GM21786 (cell line): ENCODE results near the gene NOM1.

ENCODE experiments used
- ATAC-seq: cut with Tn5 transposase; IDR thresholded peaks from one replicate; pipeline ENCODE4 v1.9.1; 2021; ENCODE audit not compliant: unreplicated experiment

The NOM1 gene

DNA sequence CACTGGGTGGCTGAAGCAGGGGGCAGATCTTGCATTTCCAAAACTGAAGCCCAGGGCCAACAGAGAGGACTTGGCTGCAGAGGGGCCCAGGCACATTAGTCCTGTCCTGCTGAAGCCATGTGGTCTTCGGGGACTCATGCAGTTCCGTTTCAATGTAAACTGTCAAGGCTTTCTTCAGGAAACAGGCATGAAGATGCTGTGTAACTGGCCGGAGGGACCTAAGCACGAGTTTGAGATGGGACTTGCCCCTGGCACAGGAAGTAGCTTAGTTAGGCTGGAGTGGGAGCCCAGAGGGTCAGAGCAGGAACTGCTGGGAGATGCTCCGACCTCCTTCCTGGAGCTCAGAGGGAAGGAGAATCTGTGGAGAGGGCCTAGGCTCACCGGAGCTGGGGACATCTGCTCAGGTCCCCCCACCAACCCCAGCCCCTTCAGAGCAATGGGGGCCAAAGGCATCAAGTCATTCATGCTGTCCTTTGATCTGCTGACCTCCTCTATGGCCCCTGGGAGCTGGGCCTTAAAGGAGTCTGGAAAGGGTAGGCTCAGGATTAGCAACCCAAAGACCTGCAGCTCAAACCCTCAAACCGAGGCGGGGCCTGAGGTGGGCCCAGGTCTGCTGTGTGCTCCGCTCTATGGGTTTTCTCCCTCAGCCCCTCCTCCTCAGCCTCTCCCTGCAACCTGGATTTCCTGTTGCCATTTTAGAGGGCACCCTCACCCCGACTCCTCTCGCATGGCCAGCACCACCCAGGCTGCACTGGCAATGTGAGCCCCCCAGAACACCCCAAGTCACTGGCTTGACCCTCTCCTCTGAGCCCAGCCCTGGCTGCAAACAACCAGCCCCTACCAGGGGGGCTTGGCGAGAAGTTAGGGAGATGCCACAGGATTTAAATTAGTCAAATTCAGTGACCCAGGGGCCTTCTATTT, 65.4 kb downstream of the NOM1 start:
- no peak for ATAC-seq

DNA sequence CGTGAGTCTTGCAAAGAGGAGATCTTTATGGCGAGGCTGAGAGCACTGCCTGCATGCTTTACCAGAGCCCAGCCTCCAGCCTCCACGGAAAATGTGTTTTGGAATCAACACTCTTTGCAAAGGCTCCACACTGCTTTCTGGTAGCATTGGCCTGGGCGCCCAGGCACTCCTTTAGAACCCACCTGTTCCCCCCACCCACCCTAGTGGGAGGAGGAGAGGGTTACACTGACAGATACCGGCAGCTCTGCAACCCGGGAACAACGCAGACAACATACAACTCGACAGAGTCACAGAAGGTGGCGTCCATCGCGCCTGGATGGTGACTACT, 66.5 kb downstream of the NOM1 start:
- ATAC-seq, result peak; percentile 1

DNA sequence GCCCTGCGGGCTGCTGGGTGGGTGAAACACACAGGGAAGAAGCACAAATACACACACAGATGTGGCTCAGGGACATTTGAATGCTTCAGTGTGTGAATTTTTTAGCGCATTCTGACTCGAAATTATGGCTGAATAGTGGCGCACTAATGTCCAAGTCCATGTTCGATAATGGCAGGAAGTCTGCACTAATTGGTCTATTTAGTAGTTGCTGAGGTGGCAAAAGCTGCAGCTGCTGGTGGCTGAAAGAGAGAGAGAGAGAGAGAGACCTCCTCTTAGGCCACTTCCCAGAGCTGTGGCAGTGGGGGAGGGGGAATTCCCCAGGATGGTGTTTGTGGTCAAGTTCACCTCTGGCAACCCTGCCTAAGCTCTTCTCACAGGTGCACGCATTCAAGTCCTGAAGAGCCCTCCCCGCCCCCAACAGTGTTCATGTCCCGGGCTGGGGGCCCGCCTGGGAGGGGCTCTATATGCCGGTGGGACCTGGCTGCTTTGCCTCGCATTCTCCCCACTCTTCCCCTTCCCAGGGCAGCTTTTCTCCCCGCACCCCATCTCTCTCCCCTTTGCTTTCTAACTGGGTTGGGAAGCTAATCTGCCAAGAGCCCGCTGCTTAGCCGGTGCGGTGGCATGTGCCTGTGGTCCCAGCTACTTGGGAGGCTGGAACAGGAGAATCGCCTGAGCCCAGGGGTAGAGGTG, 67.0 kb downstream of the NOM1 start:
- peak; percentile 73 for ATAC-seq

DNA sequence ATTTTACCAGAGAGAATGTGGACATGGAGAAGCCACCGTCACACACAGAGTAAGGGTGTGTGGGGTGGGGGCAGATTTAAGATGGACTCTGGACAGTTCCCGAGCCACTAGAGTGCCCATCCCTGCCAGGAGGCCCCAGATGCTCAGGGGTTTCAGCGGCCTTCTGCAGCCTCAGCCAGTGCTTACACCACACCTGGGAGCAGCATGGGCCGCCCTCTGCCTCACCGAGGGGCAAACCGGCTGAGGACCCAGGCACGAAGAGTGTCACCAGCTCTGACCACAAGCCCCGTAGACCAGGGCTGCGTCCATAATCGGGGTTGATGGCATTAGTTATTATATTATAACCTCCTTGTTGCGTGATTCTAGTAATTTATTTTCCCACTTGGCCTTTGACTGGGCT, 67.6 kb downstream of the NOM1 start:
- ATAC-seq, result no peak

DNA sequence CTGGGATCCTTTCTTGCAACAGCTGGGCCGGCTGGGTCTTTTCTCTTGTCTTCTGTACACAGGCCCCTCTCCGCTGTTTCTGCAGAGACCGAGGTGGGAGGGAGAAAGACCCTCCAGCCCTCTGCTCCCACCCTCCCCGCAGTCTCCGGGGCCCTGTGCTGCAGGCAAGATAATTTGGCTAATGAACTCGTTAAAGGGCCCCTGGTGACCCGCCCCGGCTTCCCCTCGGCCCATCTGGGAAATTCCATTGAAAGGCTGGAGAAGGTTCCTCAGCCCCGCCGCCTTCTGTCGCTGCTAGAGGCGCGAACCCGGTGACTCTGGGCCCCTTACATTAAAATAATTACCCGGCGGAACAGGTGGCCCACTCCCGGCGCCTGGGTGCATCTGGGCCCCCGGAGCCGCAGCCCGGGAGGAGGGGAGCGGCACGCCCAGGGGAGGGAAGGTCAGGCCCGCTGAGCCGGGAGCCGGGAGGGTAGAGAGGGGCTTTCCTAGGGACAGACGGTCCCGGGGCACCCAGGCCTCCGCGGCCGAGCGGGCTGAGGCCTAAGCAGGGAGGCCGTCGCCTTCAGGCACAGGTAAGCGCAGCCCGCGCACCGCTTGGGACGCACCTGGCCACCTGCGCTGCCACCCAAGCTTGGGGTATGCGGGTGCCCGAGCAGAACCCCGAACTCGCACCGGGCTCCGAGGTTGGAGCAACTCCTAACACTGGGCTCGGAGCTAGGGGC, 68.3 kb downstream of the NOM1 start:
- no peak for ATAC-seq

DNA sequence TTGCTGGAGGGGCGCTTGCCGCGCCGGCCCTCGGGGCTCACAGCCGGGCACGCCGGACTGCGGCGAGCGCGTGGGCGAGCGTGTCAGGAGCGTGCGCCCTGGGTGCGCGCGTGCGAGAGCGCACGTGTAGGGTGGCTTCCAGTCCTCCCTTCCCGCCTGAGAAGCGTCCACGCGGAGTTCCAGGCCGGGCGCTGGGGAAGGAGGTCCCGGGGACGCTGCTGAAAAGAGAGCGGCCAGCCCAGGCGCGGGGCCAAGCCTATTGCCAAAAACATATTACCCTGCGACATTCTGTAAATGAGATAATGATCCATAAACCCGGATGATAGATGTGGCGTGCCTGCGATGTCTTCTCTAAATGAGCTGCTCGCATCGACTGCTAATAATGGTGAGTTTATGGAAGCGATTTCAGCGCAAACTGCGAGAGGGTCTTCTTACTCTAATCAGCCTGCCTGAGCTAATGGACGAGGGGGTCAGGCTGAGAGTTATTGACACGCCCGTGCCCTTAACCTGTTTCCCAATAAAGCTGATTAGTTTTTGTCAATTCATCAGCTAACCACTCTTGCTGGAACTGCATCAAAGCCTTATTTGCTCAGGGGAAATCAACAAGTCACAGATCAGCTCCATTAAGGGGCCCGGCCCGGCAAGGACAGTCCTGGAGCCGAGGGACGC, 69.0 kb downstream of the NOM1 start:
- no peak for ATAC-seq

DNA sequence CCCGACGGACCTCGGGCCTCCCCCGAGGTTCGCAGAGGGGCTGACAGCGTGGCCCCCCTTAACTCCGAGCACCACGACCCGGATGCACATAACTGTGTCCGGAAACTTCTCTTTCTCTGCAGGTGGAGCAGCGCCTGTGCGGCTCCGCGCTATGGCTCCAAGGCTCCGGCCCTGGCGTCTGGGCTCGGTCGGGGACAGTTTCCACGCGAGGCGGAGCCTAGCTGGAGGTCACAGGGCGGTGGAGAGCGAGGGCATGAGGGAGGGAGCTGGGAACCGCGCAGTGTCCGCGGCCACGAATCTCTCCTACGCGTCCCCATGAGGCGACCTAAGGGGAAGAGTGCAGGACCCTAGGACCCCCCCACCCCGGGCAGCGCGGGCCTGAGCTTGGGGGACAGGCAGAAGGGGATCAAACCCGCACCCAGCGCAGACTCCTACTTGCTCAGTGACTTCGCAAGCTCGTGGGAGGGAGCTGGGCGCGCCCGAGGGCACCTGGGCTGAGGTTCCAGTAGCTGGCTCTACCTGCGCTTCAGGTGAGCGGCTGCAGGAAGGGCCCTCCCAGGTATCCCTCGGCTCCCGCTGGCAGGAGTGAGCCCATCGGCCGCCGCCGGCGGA, 69.6 kb downstream of the NOM1 start:
- ATAC-seq, result no peak

DNA sequence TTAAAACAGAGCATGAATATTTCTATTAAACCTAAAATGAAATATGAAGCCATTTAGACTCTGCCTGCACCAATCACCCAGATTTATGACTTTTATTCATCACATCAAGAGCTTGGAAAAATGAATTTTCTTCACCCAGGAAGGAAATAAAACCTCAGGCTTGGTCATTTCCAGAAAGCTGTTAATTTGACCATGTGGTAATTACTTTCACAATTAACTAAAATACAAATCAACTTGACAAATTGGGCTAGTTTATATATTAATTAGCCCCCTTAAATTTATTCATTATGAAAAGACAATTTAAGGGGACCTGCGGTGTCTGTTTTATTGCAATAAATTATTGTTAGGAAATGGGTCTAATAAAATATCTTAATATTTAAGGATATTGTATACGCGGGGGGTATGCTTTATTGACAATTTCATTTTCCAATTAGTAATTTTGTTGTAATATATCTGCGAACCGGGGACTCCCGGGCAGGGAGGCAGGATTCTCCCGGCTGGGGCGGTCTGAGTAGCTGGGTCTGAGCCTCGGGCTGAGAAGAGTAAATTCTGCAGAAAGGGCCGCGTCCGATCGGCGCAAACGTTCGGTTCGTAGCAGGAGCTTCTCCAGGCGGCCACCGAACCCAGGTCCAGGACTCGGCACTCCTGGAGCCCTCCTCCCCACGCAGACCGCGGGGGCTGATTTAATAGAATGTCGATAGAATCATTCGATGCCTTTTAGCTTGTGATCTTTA, 70.4 kb downstream of the NOM1 start:
- ATAC-seq, result no peak

DNA sequence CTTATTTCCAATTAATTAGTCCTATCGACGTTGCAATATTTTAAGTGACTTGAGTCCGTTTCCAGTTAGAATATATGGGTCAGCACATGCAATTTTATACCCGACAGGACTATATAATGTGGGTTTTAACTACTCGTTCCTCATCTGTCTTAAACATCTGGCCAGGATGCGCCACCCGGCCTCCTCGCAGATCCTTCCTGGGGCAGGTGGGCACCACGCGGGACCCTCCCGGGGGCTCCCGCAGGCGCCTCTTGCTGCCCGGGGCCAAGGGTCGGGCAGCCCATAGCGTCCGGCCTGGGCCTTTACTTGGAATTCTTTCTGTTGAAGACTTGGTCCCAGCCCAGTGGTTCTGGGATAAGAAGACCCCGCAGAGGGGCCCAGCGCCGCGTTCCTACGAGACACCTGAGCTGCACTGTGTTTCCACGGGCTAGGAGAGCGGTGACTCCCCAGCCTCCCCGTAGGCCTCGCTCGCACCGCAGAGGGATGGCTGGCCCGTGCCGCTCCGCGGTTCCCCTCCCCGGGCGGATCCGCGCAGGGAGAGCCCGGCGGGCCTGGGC, 71.1 kb downstream of the NOM1 start:
- ATAC-seq, result no peak

DNA sequence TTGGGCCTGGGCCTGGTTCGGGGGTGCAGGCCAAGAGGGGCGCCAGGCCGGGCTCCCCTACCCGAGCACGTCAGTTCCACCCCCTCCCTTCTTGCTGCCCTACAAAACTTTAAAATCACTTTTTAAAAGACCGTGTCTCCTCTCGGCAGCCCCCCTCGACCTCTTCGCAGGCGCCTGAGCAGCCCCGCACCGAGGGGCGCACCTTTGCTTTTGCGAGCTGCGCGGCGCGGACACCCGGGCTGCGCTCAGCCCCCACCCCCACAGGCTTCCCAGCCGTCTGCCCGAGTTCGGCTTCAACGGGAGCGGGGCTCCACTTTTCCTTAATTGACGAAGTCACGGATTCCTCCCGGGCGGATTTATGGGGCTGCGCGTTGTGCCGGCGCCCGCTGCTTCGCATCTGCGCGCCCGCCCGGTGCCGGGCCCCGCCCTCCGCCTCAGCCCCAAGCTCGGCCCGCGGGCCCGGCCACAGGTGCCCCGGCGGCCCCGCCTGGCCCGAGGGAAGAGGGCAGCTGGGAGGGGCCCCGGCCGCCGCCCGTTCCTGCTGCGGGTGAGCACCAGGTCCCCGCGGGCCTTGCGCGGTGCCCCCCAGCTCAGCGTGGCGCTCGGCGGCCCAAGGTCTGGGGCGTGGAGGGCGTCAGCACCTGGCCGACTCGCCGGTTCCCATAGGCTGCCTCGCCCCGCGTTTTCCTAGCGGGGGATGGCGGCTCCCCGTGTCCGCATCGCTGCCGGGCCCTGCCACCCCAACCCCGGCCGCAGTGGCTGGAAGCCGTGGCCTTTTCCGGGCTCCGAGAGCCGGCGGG, 71.8 kb downstream of the NOM1 start:
- no peak for ATAC-seq

DNA sequence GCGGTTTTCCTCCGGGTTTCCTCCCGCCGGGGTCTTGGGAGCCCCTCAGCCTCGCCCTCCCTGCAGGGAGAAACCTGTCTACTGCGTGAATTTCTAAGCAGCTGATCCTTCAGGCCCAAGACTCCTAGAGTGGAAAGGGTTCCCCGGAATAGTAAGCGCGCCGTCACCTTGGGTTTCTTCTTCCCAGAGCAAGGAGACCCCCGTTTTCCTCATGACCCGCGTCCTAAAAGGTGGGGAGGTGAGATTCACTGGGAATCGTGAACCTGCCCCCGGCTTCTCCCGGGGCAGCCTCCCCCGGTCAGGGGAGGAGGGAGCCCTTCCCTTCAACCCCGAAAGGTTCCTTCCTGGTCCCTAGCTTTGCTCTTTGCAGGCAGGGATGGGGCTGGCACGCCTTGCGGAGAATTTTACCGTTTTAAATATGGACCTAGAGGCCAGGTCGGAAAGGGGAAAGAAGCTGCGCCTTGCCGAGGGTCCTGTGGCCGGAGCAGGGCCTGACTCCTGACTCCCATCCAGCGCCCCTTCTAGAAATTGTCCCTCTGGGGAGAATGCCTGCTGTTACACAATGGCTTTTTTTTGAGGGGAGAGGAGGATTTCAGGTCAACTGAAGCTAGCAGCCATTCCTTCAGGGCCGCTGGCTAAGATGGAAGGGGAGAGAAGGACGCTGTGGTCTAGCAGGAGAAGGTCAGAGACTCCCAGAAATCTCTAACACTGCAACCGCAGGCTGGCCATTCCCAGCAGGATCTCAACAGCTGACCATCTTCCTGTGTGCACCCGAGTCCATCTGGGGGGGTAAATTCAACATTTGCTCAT, 72.6 kb downstream of the NOM1 start:
- ATAC-seq, result no peak
